Activated naive CD4-positive, alpha-beta T cell treated with anti-CD3 and anti-CD28 coated beads, Interleukin-2, amount 50 U/mL, for 16 hours (primary cell): ENCODE measurements around the gene IMPDH1.

Source experiments
- DNase-seq: peaks from one replicate; pipeline ENCODE4 v3.0.0-alpha.2; 2020

IMPDH1 gene

DNA sequence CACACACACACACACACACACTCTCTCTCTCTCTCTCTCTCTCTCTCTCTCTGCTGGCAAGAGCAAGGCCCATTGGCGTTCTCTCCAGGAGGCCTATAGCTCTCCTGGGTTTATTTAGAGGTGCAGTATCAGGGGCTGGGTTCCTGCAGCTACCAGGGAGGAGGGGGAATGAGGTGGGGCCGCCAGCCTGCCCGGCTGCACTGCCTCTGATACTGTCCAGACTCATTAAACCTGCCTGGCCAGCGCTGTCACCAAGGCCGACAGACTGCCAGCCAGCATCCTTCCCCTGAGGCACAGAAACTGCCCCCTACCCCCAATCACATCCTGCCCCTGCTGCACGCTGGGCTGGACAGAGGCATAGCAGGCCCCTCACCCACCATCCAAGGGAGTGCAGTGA lies 52.6 kb downstream of the IMPDH1 start:
- DNase-seq: no peak

DNA sequence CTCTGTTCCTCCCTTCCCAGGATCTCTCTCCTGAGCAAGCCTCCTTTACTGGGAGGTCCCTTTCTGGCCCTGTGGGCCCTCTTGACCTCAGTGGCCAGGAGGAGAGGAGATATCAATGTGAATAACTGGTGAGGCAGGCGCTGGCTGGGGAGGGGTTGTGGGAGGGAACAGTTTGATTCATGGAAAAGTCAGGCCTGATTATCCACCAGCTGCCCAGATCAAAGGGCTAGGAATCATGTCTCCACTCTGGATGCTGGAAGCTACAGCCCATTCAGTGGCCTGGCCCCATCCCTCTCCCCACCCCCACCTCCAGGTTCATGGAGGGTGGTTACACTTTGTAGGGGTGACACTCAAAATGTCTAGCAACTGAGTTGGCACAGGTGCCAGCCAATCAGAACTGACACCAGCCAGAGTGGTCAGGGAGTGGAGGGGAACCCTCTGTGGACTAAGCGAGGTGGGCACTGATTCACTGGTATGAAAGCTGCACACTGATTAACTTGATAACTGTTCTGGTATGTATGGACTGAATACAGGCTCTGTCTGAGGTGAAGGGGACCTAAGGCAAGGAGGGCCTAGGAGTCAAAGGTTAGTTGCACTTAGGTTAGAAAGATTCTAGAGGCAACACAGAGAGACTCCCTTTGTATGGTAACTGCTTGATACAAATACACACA lies 53.1 kb downstream of the IMPDH1 start:
- no peak for DNase-seq

DNA sequence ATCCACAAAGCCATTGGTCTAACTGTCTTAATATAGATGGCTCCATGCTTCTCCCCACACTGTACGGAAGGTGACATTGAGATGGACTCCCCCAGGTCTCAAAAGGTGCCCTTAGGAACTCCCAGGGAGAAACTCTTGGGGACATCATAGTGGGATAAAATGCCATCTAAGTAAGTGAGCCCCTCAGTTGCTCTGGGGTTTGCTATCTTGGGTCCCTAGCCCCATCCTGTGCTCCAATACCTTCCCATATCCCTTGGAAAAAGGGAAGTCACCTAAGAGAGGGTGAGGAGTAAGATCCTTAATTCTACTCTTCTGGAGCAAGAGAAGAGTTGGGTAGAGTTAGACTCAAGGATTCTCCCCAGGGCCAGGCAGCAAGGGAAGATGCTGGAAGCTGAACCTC lies 56.2 kb downstream of the IMPDH1 start:
- DNase-seq: no peak

DNA sequence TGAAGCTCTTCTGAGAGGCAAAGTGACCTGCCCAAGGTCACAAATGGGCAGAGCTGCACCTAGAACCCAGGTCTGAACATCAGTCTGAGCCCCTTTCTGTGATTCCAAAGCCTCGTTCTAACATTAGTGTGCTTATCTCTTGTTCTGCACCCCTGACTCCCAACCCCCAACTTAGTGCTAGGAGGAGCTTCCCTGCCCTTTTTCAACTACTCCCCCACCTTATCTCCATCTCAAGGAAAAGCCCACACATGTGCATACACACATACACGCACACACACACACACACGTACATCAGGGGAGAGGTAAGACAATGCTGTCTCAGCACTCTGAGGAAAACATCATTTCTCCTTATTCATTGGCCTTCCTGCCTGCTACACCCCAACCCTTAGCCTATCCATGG lies 56.6 kb downstream of the IMPDH1 start:
- no peak for DNase-seq

DNA sequence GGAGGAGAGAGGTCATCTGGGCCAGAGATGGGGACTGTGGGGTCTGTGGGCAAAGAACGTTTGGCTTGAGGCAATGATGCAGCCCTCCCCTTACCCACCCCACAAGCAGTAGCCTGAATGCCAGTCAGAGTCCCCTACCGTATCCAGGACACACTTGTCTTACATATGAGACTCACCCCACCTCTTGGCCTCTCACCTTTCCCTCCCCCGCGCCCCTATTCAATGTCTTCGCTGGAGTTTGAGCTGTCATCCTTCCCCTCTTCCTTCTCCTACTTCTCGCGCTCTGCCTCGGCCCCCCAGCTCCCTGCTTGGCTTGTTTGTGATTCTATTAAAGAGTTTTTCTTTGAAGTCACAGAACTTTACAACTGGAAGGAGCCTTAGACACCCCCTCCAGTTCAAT lies 57.1 kb downstream of the IMPDH1 start:
- DNase-seq: no peak

DNA sequence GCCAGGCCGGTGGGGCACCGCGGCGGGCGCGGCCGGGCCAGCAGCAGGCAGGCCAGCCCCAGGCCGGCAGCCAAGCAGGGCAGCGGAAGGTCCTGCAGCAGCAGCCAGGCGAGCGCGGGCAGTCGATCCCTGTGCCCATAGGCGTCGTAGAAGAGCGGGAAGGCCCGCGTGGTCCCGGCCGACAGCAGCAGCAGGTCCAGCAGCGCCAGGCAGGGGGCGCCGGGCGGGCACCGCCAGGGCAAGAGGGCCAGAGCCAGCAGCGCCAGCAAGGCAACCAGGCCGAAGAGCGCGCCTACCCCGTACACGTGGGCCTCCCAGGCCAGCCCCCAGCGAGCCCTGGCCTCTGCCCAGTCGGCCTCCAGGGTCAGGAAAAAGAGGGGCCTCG lies 57.6 kb downstream of the IMPDH1 start:
- DNase-seq: peak; percentile 46

DNA sequence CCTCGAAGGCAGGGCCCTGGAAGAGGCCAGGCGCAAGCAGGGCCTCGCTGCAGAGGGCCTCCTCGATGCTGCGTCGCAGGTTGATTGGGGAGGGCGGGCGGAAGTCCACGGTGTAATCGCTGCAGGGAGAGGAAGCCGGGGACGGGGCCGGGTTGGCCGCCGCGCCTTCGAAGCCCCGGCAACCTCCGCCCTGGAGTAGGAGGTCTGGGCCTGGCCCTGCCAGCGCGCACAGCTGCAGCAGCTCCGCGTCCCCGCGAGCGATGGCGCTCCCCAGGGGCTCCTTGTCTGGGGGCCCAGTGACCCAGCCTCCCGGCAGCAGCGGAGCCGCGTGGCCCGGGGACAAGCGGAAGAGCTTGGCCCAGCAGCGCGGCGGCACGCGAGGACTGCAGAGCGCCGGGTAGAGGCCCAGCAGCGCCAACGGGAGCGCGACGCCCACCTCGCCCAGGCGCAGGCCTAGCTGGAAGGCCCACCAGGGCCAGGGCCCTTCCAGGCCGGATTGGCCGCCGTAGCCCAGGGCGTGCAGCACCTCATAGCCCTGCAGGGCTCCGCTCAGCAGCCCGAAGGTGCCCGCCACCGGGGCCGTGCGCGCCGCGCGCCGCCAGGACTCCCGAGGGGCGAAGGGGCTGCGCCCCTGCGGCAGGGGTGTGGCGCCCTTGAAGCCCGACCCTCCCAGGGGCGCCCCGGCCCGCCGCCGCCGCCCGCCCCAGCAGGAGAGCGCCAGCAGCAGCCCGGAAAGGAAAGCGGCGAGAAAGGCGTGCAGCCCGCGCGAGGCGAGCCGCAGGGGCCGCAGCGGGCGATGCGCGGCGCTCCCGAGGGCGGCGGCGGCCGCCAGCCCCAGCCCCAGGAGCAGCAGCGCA lies 58.3 kb downstream of the IMPDH1 start:
- peak; percentile 30 for DNase-seq

DNA sequence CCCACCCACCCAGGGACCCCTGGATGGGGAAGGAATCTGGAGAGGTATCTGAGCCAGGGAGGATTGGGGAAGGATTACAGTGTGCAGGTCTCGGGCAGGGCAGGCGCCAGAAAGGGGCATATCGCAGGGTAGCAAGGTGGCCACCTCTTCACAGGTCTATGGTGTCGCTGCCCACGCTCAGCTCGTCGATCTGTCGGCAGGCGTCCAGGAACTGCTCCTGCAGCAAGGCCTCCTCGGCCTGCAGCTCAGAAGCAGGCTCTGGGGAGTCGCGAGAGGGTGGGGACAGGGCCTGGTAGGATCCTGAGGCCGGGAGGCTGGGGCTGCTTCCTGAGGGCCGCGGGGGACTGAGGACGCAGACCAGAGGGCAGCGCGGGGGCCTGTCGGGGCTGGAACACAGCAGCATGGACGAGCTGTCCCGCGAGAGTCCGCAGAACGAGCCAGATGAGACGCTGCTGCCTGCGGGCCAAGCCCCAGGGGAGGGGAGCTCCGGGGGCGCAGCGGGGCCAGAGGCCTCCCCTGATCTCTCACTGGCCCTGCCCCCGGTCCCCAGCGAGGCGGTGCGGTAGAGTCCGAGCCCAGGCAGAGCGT lies 59.0 kb downstream of the IMPDH1 start:
- DNase-seq: no peak

DNA sequence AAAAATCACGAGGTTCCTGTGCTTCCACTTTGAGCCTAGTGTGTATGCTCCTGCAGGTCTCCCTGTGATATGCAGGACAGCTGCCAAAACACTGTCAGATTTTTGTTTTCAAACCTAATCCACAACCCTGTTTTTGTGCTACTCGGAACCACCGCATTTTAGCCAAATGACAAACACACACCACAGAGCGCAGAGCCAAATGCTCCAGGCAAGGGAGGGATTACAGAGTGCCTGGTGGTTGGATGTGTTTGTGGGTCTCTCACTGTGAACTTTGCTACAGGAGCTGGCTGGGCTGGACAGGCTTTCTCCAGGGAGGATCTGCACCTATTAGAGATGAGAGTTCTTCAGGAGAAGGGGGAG lies 60.3 kb downstream of the IMPDH1 start:
- no peak for DNase-seq

DNA sequence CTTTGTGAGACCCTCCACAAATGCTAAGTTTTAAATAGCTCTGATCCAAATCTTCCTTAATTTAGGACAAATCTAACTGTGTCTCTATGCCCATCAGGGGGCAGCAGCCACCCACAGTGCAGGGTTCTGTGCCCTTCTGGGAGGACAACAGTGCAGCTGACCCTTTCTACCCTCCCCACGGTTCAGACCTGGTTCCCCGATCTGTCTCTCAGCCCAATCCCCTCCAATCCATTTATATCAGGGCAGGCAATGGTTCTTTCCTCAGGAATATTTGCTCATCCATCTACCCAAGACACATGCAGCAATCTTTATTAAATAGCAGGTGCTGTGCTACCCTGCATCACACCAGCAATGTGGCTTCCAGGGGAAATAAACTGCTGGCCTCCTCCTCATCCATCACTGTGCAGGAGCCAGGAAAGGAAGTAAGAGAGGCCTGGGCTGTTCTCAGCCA lies 62.1 kb downstream of the IMPDH1 start:
- peak; percentile 57 for DNase-seq

DNA sequence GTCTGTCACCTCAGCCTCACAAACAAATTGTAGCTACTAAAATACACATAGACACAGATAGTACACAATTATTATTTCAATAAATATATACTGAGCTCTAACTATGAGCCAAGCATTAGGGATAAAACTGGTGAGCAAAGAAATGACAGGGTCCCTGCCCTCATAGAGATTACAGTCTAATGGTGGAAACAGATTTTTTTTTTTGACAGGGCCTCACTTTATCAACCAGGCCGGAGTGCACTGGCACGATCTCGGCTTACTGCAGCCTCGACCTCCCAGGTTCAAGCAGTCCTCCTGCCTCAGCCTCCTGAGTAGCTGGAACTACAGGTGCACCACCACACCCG lies 65.4 kb downstream of the IMPDH1 start:
- no peak for DNase-seq

DNA sequence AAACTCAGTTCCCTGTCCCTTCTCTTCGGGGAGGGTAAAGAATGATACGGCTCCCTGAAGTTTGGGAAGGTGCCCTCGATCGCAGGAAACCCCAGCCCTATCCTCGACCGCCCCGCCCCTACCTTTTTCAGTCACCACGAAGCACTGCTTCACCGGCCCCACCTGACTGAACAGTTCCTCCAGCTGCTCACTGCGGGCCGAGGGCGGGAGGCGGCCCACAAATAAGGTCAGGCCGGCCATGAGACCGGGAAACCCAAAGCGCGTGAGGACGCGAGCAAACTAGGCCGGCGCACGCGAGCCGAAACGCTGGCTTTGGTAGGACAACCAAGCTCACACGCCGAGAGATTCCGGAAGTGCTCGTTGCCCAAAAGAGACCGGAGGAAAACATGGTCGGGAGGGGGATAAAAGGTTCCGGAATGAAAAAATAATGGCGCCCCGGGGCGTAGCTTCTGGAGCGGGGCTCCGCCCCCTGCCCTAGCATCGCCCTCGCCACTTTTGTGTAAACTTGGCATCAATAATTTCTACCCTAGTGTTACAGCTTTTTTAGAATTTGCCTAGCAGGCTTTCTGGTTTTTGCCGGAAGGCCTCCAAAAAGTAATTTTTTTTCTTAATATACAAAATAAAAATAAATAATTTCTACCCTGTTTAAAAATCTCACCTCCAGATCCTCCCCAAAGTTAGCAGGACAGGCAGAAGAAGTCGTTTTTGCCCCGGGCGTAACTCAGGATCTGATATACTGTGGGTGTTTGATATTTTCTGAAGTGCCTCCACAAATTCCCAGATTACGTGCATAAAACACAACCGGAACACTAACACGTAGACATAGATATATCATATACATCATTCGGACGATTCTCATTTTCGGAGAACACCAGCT lies 66.0 kb downstream of the IMPDH1 start, which contains the start of gene RBM28:
Gene RBM28, minus strand, starts transcription at position 355 of the 877 bp plus-strand sequence. Its CDS starts 115 bp downstream, at position 240.
- DNase-seq: peak; percentile 83
